Raji (cell line): ENCODE data around the gene FPGS.

Source experiments
- POLR2A ChIP-seq: IDR thresholded peaks from 2 replicates; pipeline ENCODE4 v1.6.1; 2011; ENCODE audit warnings: low read depth, low read length, control low read depth; ENCODE audit not compliant: insufficient read depth

The FPGS gene

DNA sequence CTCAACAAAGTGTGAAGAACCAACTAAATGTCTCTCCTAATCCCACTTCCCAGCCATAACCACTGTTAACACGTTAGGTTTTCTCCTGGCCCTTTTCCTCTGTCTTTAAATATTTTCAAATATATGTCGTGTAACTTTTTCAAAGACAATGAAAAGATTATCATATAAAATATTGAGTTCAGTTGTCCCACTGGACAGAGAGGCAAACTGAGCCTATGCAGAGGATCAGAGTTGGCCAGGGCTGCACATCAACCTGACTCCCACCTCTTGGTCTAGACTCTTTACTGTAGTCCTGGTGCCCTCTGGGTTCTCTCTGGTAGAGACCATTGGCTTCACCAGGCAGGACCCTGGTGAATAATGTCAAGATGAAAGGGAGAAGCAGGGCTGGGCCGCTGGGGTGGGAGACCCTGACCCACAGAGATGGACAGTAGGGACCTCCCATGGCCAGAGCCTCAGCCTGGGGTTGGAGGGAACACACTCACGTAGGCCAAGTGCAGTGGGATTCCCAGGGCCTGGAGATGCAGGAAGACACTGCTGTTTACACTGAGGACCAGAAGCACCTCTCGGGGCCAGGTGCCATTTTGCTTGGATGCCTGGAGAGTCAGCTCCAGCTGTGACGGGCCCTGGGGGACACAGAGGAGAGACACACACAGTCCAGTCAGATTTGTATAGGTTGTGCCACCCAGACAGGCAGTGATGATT lies 26.7 kb downstream of the FPGS start:
- no peak for TF ChIP-seq POLR2A

DNA sequence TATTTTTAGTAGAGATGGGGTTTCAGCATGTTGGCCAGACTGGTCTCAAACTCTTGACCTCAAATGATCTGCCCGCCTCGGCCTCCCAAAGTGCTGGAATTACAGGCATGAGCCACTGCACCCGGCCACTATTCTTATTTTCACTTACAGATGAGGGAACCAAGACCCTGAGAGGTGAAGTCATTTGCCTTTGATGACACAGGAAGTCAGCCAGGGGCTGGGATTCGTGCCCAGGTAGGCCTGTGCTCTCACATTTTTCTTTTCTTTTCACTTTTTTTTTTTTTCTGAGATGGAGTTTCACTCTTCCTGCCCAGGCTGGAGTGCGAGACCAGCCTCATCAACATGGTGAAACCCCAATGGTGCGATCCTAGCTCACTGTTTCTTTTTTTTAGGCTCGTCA lies 29.6 kb downstream of the FPGS start:
- no peak for TF ChIP-seq POLR2A

DNA sequence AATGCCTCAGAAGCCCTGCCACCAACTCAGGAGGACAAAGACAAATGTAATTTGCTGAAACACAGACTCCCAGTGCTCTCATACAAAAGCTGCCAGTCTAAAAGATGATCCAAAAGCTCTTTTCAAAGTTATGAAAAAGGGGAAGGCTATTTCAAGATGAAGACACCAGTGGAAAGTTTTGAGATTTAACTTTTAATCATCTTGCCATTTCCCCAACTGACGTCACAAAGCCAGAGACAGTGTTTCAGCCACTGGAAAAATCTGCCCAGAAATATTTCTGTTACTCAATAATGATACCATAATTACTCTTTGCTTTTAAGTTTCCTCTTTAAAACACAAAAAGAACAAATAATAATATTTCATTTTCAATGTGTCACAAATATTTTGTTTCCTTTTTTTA lies 30.9 kb downstream of the FPGS start:
- TF ChIP-seq POLR2A: no peak

DNA sequence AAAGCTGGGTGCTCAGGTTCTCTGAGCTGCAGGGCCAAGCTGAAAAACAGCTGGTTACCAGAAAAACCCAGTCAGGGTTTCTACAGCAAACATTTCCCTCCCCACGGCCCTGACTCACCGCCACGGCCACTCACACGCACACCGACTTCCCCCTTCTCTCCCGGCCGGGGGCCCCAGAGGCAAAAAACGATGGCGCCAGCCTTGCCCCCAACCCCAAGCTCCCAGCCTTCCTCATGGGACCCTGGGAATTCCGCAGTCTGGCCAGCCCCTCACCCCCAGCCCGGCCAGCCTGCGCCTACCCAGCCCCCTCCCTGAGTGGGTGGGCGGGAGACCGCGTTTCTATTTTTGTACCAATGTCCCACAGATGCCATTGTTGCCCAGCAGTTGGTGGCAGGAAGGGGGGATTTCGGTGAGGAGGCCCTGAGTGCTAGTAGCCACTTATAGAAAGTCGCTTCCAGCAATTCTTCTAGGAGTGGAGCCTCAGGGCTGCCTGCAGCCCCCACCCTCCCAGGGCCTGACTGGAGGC lies 33.4 kb downstream of the FPGS start:
- no peak for TF ChIP-seq POLR2A

DNA sequence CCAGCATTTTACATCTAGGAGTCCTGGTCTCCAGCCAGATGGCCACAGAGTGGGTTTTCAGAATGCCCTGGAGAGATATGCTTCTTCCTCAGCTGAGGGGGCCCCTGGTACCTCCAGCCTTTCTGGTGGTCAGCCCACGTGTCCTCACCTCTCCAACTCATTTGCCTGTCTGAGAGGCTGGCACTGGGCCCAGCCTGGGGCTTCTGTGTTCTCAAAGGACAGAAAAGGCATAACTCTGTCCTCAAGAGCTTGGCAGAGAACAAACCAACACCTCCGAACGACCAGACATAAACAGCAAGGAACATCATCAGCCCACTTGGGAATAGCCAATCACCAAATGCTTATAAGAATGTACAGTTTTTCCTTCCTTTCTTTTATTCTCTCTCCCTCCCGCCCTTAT lies 34.7 kb downstream of the FPGS start:
- TF ChIP-seq POLR2A: no peak

DNA sequence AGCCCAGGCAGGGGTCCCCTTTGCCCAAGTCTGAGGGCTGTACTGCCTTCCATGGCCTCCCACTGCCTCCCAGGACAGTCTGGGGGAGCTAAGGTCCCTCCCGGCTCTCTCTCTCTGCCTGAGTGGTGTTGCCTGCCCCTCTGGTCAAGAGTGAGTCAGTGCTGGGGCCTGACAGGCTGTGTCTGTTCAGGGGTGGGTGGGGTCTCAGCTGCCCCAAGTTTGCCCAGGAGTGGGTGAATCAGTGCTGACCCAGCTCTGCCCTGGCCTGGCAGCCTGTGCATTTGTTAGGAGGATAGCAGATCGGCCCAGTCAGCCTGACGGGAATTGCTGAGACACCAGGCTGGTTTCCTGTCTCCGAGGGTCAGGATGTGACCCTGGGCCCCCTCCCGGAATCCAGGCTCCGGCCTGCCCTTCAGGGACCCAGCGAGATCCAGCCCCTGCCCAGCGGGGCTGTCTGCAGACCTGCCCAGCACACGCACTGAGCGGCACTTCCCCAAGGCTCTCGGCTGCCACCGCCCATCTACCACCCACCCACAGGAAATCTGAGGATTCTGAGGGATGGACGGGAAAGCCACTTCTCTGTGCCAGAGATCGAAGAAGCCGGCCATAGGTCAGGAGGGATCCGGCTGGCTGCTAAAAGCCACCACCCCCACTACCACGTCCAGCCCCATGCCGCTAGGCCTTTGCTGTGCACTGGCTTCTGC lies 35.8 kb downstream of the FPGS start:
- no peak for TF ChIP-seq POLR2A

DNA sequence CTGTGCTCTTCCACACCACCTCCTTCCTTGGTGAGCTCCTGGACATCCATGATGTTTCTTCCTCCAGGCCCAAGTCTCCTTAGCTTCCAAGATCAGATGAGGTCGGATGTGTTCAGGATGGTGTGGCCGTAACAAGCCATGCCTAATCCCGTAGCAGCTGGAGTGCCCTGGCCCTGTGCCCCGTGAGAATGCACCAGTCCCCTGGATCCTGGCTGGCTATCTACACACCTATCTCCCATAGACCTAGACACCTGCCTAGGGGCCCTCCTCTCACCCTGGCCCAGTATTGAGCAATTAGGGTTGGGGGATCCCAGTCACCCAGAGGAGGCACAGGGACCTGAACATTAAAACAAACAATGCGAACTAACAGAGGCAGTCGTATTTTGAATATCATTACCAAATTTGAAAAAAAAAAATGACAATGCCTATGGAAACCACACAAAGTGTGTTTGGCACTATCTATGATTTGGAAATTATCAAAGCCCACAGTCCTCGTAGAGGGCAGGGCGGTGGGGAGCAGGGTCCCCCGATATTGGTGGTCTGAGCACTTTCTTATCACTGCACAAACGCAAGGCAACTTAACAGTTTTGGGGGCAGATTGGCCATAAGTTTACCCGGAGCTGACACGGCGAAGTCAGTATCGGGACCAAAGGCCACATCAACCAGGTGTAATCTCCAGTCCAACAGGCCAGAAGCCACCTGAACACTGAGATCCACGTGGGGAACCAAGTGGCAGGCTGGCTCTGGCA lies 38.6 kb downstream of the FPGS start:
- TF ChIP-seq POLR2A: no peak

DNA sequence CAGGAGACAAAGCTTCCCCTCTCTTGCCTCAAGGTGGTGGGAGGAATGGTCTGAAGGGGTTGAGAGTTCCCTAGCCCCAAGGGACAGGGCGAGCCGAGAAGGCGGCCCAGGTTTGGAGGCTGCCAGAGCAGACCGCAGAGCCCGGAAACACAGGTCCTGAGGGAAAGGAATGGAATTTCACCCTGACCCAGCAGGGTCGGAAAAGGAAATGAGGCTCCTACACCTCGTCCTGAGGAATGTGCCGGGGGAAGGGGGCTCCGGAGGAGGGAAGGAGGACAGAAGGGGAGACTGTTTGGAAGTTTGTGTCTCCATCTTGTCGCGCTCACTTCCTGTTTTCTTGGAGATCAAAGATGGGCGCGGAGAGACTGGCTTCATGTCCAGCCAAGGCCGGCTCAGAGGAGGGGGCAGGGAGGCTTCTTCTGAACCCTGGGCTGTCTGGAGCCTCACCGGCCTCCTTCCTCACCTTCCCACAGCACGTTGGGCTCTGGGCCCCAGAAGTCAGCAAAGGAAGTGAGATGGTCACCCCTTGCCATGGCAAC lies 42.2 kb downstream of the FPGS start:
- no peak for TF ChIP-seq POLR2A

DNA sequence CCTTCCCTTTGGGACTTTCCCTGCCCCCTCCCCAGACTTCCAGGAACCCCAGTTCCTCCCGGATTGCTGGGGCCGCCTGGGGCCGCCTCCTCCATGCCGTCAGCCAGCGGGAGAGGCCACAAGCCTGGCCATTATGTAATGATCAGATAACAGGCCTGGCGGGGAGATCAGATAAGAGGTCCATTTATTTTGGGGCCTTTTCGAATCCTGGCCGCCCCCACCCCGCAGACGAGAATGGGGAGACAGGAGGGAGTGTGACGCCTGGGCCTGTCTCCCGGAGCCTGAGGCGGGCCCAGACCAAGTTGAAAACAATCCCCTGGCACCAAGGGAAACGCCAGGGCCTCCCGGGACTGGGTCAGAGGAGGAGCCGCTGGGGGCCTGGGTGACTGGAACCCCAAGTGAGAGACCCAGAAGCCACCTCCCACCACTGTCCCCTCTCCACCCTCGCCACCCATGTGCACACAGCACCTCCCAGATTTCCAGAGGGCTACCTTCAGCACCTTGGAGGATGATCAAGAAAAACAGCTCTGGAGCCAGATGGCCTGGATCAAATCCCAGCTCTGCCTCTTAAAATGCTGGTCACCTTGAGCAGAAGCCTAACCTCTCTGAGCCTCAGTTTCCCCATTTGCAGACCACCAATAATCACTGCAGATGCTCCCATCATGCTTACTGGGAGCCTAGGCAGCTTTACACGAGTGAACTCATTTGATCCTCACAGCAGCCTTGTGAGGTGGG lies 43.9 kb downstream of the FPGS start:
- TF ChIP-seq POLR2A: no peak

DNA sequence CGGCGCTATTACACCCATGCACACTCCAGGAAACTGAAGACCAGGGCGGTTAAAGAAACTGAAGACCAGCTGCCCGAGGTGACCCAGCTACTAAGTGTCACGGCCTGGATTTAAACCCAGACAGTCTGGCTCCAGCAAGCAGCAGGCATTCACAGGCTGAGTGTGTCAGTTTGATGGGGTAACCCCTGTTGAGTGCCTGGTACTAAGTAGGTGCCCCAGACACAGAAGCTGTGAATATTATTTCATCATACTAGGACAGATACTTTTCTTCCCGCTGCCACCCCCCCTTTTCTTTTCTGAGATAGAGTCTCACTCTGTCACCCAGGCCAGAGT lies 44.5 kb downstream of the FPGS start:
- no peak for TF ChIP-seq POLR2A

DNA sequence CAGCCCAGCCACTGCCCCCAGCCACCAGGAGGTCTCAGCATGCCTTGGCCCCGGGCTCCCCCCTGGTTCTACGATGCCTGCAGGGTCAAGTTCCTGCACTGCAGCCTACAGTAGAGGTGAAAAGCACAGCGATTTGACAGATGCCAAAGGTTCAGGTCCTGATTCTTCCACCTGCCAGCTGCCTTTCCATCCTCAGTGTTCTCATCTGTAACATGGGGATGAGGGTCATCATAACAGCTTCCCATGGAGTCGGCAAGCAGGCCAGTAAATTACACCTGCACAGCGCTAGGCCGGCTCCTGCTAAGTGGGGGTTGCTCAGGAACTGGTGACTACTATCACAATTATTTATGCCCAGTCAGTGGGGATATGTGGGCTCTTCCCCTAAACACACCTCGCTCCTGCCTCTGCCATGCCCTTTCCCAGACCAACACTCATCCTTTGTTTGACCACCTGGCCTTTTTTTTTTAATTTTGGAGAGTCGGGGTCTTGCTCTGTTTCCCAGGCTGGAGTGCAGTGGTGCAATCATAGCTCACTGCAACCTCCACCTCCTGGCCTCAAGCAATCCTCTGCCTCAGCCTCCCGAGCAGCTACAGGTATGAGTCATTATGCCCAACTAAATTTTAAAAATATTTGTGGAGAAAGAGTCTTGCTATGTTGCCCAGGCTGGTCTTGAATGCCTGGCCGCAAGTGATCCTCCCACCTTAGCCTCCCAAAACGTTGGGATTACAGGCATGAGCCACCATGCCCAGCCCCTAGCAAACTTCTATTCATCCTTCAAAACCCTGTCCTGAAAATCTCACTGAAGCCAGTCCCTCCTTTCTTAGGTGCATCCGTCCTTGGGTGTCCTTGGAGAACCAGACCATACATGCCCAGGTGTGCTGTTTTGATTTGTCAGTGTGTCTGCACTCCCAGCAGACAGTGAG lies 45.4 kb downstream of the FPGS start:
- TF ChIP-seq POLR2A: no peak

DNA sequence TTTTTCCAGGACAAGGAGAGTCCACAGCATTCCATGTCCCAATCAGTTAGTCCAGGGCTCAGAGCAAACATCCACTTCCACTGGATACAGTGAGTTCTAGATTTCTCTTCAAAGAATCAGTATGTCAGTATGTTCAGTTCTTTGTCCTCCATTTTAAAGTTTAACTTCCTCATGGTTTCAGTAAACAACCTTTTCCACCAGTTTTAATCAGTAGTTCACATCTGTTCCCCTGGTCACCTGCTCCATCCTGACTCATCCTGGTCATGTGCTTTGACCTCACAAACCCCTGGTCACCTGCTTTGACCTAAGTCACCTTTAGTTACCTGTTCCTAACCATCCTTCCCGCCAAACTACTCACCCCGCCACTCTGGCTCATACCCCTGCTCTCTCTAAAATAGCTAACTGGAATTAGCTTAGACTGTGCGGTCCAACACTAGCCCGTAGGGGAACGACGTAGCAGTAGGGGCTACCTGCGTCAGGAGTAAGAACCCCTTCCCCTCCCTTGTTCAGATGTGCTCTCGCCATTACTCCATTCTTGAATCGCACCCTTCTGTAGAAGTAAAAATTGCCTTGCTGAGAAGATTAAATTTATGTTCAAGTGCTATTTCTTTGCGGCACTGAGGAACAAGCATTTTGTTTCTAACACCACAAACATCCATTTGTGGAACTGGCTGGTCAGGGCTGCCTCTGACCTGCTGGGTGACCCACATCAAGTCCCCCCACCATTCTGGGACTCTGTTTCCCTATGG lies 46.2 kb downstream of the FPGS start:
- no peak for TF ChIP-seq POLR2A

DNA sequence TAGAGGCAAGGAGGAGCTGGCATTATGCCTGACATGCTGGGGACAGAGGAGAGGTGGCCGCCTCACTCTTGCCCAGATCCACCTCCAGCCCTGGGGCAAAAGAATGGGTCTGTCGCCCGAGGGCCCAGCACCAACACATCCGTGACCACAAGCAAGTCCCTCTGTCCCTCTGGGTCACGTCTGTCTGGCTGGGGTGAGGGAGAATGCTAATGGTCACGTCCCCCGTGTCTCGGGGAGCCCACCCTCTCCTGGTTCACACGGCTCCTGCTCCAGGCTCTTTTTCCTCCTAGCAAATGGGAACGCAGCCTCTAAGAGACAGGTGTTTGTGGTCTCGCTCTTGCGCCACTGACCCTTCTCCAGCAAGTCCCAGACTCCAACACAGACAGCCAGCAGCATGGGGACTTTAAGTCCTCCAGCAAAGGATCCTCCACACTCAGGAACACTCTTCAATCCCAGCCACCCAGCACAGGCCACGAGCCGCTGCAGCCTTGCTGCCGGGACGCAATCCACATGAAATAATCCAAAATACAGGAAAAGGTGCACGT lies 47.7 kb downstream of the FPGS start:
- no peak for TF ChIP-seq POLR2A
